Esophagus muscularis mucosa (tissue), 4 donors: ENCODE measurements around the gene CDS2. TPM values are rescaled to one million over a fixed set of nuclear protein-coding genes. Genes with fewer than 3 reads are reported as not detected.

Source experiments
- DNase-seq: peaks from one replicate; pipeline ENCODE4 v3.0.0-alpha.2; 2017; ENCODE audit errors: extremely low spot score
- H3K27ac ChIP-seq, 4 donors: fragments of 200-600 bp; sonication (generic); replicated peaks in 1 of 4; 1 replicate in 3 of 4; 2 replicates in 1 of 4; pipeline ENCODE4 v1.5.1; 2016 to 2019; ENCODE audit warnings: mild to moderate bottlenecking in 1 of 4
- H3K27me3 ChIP-seq, 4 donors: fragments of 200-600 bp; sonication (generic); one replicate each; pipeline versions ENCODE4 v1.5.1 to v1.6.0; 2016 to 2019
- H3K36me3 ChIP-seq, 4 donors: fragments of 200-600 bp; sonication (generic); one replicate each; pipeline ENCODE4 v1.5.1; 2016 to 2019
- H3K4me1 ChIP-seq, 4 donors: fragments of 200-600 bp; sonication (generic); one replicate each; pipeline ENCODE4 v1.5.1; 2016 to 2019
- H3K4me3 ChIP-seq, 4 donors: fragments of 200-600 bp; sonication (generic); 1 replicate in 2 of 4; 2 replicates in 2 of 4; pipeline ENCODE4 v1.5.1; 2016 to 2019; ENCODE audit warnings: mild to moderate bottlenecking in 4 of 4, moderate library complexity in 1 of 4
- H3K9me3 ChIP-seq, 4 donors: fragments of 200-600 bp; sonication (generic); 1 replicate in 3 of 4; 2 replicates in 1 of 4; pipeline ENCODE4 v1.5.1; 2016 to 2019
- EP300 ChIP-seq: sonication (generic); formaldehyde crosslinking; IDR thresholded peaks from one replicate; pipeline ENCODE4 v1.6.1; 2017; ENCODE audit warnings: antibody characterized with exemption
- POLR2A ChIP-seq: fragments of 450-650 bp; IDR thresholded peaks from one replicate; pipeline ENCODE4 v1.6.1; 2017; ENCODE audit warnings: antibody characterized with exemption, moderate library complexity, mild to moderate bottlenecking, low read depth
- POLR2AphosphoS5 ChIP-seq, 2 donors: sonication (generic); formaldehyde crosslinking; IDR thresholded peaks; one replicate each; pipeline ENCODE4 v1.6.1; 2017; ENCODE audit warnings: antibody characterized with exemption in 2 of 2
- WGBS: methylation state at CpG from one replicate; pipeline ENCODE4 v1.1.5; 2018; 5-methylcytosine and 5-hydroxymethylcytosine counted together
- intact Hi-C: fragments of 100-400 bp; cut with DNase I; formaldehyde crosslinking; loops from one replicate; pipeline ENCODE4 v1.15.1; 2023
- total RNA-seq, 4 donors: library from RNA; depleted of rRNA; stranded (reverse); fragments of >200 nt; gene quantifications; one replicate each; pipeline versions ENCODE4 v1.1.0 to v1.2.1, GENCODE V29; 2016
- TF ChIP-seq, protein P1 (sequence below), 3 experiments: fragments of 200-600 bp in 2 of 3; fragments of 450-650 bp in 1 of 3; sonication (generic) in 2 of 3; IDR thresholded peaks; one replicate each; pipeline ENCODE4 v1.5.1; 2017 to 2019; ENCODE audit warnings: antibody characterized with exemption in 3 of 3, mild to moderate bottlenecking in 2 of 3, moderate library complexity in 1 of 3

CDS2 gene
- total RNA-seq, 4 donors from 2014 or later, result 54.8 to 83.1 (median 69.7) TPM

DNA sequence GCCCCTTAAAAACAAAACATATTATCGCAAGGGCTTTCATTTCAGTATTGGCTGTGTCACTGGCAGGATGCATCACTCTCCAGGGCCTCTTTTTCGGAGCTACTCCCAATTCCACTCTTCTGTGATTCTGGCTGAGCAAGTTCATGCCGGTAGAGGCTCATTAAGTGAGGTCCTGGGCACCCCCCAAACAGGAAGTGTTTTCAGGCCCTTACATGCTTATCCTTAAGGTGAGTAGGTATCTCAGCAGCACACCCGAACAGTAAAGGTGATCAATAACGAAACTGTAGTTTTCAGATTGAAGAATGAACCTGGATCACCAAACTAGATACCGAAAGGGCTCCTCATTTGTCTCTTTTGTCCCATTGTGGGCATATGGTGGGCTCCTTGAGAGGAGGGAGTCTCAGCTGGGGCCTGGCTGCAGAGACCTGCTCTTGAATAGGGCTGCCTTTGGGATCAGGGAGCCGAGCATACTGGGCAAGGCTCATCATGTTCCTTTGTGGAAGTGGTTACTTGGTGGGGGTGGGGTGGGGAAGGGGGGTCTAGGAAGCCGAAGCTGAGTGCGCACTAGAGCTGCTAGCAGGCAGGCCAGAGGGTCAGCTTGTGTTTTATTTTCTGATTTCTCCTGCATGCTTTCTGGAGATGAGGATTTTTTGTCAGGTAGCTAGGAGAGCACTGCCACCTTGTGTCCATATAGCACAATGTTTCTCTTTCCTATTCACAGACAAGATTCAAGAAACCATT is 65.2 kb downstream of the CDS2 start:
- H3K9me3 ChIP-seq, result no peaks in the 10 kb centered on the region
- intact Hi-C loops, result loop anchor here (1.0 kb wide), 1 partner anchor 66 kb away; no protein-coding TSS in a partner anchor
- WGBS, result 38% methylated on average over 9 of the region's 9 CpGs
- peaks cover 9 to 11% (median 11%) of the 10 kb centered on the region in 4 donors for H3K4me1 ChIP-seq
- H3K36me3 ChIP-seq, result peaks cover 47 to 89% (median 76%) of the 10 kb centered on the region in 4 donors
- DNase-seq, result no peak
- H3K4me3 ChIP-seq, result no peak overlapping the region
- no peaks in the 10 kb centered on the region for H3K27me3 ChIP-seq
- H3K27ac ChIP-seq, result peak overlapping the region; percentile 57 to 79 (median 70)
- no peak for TF ChIP-seq EP300
- peak; percentile 24 to 25 for TF ChIP-seq POLR2AphosphoS5 (IDR thresholded peaks at IDR 0.05)
- TF ChIP-seq, protein P1, sequence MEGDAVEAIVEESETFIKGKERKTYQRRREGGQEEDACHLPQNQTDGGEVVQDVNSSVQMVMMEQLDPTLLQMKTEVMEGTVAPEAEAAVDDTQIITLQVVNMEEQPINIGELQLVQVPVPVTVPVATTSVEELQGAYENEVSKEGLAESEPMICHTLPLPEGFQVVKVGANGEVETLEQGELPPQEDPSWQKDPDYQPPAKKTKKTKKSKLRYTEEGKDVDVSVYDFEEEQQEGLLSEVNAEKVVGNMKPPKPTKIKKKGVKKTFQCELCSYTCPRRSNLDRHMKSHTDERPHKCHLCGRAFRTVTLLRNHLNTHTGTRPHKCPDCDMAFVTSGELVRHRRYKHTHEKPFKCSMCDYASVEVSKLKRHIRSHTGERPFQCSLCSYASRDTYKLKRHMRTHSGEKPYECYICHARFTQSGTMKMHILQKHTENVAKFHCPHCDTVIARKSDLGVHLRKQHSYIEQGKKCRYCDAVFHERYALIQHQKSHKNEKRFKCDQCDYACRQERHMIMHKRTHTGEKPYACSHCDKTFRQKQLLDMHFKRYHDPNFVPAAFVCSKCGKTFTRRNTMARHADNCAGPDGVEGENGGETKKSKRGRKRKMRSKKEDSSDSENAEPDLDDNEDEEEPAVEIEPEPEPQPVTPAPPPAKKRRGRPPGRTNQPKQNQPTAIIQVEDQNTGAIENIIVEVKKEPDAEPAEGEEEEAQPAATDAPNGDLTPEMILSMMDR (IDR thresholded peaks at IDR 0.05), result peak; percentile 77 to 82 (median 80)
- TF ChIP-seq POLR2A, result no peak

DNA sequence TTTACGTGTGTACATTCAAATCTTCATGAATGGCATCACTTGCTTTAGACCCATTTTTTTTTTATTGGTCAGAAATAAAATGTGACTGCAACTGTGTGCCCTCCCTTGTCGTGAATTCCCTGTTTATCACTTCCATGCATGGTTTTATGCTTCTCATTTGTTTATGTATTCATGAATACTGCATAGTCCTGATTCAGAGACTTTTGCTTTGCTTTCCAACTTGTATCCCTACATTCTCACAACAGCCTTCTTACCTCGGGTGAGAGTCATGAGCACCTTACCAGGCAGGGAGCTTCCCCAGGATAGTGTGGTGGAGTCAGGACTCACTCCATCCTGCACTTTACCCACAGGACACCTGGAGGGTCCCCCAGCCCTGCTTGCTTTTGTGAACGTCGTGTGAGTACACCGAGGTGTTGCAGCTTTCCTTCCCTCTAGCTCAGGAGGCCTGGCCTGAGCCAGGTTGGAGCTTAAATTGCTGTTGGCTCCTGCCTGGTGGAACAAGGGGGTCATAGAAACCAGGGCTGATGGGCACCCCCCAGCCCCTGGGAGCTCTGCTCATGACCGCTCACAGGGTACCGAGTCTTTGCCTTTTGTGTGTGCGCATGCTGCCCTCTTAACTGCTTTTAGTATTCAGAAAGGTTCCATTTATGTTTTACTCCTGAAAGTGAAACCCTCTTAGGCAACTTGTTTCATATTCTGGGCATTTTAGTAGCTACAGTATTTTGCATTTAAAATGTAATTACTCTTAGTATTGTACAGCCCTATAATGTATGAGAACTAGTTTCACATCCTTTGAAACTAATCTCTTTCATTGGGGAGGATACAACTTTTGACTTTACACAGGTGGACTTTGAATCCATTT is 66.0 kb downstream of the CDS2 start:
- Histone ChIP-seq H3K27me3 (no peaks in the 10 kb centered on the region), H3K4me3 (no peak overlapping the region), H3K27ac (peak overlapping the region in 2 of 4 donors; percentile 57 to 79), H3K9me3 (no peaks in the 10 kb centered on the region), H3K36me3 (peaks cover 40 to 86% (median 71%) of the 10 kb centered on the region in 4 donors), H3K4me1 (peaks cover 9 to 11% (median 11%) of the 10 kb centered on the region in 4 donors)
- TF ChIP-seq EP300, result no peak
- no peak for TF ChIP-seq POLR2AphosphoS5 (IDR thresholded peaks at IDR 0.05)
- TF ChIP-seq, protein P1 (IDR thresholded peaks at IDR 0.05), result no peak
- TF ChIP-seq POLR2A, result no peak
- no peak for DNase-seq
- 63% methylated on average over 9 of the region's 9 CpGs for WGBS
- intact Hi-C loops, result loop anchor here (1.0 kb wide), 1 partner anchor 66 kb away; no protein-coding TSS in a partner anchor

DNA sequence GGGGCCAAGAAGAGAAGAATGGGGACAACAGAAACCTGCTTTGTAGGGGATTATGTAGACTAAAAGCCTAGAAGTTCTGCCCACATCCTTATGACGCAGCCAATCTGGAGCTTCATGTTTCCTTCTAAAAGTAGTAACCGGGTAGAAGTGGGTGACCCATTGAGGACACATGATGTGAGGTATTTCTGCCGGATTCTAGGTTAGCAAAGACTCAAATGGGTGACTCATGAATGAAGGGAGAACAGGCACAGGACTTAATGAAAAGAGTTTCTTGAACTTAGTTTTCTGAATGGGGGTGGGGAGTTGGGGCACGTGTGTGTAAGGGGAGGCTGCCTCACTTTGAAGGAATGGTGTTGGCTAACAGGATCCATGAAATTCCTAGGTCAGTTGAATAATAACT is 68.8 kb downstream of the CDS2 start:
- Histone ChIP-seq H3K27ac (no peak overlapping the region), H3K4me3 (no peak overlapping the region), H3K9me3 (no peaks in the 10 kb centered on the region), H3K36me3 (peaks cover 25 to 73% (median 60%) of the 10 kb centered on the region in 4 donors), H3K4me1 (peaks cover 9 to 11% (median 11%) of the 10 kb centered on the region in 4 donors), H3K27me3 (no peaks in the 10 kb centered on the region)
- no peak for TF ChIP-seq EP300
- DNase-seq, result no peak
- intact Hi-C loops, result no loop called here
- WGBS, result 76% methylated on average over 4 of the region's 4 CpGs

DNA sequence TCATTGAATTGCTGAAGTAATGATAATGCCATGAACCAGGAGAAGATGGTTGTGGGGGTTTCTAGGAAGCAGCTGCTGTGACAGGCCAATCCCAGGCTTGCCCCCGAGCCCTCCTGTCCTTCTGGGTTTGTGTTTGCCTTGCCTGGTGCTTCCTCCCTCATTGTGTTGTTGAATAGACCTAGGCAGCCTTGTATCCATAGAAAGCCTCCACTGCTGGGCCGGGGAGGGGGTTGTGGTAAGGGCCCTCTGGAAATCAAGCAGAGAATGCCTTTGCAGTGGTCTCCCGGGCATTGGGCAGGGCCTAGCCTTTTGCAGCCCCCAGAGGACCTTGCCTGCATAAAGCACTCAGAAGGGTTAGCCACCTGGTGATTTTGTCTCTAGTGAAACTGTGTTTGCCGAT is 69.3 kb downstream of the CDS2 start:
- Histone ChIP-seq H3K9me3 (no peaks in the 10 kb centered on the region), H3K4me1 (peaks cover 9 to 11% (median 11%) of the 10 kb centered on the region in 4 donors), H3K4me3 (no peak overlapping the region), H3K27ac (no peak overlapping the region), H3K36me3 (peaks cover 20 to 68% (median 55%) of the 10 kb centered on the region in 4 donors), H3K27me3 (no peaks in the 10 kb centered on the region)
- DNase-seq, result no peak
- intact Hi-C loops, result no loop called here
- TF ChIP-seq POLR2A, result no peak
- no peak for TF ChIP-seq POLR2AphosphoS5 (IDR thresholded peaks at IDR 0.05)
- TF ChIP-seq, protein P1 (IDR thresholded peaks at IDR 0.05), result no peak
- no peak for TF ChIP-seq EP300
- 91% methylated on average over 3 of the region's 4 CpGs for WGBS

DNA sequence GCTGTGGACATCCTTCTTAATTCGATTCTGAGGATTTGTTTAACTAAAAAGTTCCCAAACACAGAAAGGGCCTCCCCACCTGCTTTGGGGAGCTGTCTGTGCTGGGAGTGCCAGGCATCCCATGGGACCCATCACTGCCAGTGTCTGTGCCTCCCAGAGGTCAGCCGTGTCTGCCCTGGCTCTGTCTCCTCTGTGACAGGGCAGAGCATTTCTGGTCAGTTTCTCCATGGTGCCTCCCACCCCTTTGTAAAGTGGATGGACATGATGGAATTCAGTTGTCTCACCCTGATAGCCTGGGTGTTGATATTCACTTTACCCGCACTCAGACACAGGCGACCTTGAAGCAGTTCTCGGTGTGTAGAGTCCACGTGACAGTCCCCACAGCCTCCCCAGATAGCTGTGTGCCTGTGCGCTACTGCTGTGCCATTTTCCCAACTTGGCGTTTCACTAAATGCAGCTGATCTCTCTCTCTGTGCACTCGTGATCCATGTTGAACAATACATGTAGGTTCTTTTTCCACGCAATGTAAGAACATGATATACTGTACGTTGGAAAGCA is 70.5 kb downstream of the CDS2 start:
- no peaks in the 10 kb centered on the region for H3K27me3 ChIP-seq
- peaks cover under 1 to 5% (median 4%) of the 10 kb centered on the region in 4 donors for H3K4me1 ChIP-seq
- H3K36me3 ChIP-seq, result peaks cover 15 to 61% (median 50%) of the 10 kb centered on the region in 4 donors
- WGBS, result 80% methylated on average over 10 of the region's 11 CpGs
- H3K4me3 ChIP-seq, result no peak overlapping the region
- no peak for TF ChIP-seq POLR2AphosphoS5 (IDR thresholded peaks at IDR 0.05)
- no peak for TF ChIP-seq POLR2A
- no peak for TF ChIP-seq EP300
- TF ChIP-seq, protein P1 (IDR thresholded peaks at IDR 0.05), result no peak
- intact Hi-C loops, result no loop called here
- DNase-seq, result no peak
- no peaks in the 10 kb centered on the region for H3K9me3 ChIP-seq
- no peak overlapping the region for H3K27ac ChIP-seq
